Kidney glomerular epithelial cell (primary cell): Measurements from ENCODE around the gene ANKRD28.

Experiments used
- DNase-seq: peaks from one replicate; lab custom pipeline; 2025; lab: John Stamatoyannopoulos, UW

ANKRD28 gene

GRCh38 chr3:15722877-15723623 is 74.7 kb downstream of the ANKRD28 start:
- no peak for DNase-seq

- no peak for DNase-seq
Measured at GRCh38 chr3:15716178-15716577, 81.6 kb downstream of the ANKRD28 start.

GRCh38 chr3:15714448-15714847 is 83.3 kb downstream of the ANKRD28 start:
- DNase-seq, result peak; percentile 23

GRCh38 chr3:15713364-15713763 is 84.4 kb downstream of the ANKRD28 start:
- no peak for DNase-seq

DNA sequence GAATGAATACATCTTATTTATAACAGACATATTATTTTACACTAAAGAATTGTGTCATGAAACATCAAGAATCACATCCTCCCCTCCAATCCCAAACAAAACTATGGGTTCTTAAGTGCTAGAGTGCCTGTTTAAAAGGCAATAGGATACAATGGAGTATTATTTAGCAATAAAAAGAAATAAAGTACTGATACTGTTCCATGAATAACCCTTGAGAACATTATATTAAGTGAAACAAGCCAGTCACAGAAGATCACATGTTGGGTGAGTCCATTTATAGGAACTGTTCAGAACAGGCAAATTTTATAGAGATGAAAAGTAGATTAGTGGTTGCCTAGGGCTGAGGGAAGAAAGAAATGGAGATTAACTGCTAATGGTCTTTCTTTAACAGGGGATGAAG is 86.5 kb downstream of the ANKRD28 start:
- DNase-seq, result no peak

DNA sequence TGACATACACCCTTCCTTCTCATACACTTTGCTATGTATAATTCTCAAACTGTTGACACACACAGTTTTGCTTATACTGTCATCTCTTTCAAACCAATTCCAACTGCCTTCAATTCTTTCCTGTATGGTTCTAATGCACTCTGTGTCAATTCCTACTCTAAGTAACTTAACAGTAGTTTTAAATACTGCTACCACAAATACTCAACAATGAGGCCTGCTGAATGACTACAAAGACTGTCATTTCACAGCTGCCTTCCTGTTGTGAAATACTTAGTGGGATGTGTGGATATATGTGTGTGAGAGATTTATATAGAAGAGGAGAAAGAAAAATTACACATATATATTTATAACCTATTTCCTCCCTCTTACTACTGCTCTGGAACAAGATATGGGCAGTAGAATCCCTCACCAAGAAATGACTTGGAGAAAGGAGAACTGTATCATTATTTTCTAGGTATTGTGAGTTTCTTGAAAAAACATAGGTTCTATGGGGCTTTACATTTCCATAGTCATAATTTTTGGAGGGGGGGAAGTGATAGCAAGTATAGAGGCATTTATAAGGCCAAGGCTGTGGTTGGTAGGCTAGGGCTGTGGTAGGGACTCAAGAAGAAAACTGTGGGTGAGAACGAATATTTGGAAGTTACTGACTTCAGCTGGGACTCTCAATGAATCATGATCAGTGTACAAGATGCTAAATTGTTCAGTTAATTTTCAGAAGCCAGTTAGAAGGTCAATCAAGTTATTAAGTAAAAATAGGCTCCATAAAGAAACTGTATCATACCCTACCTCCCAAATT is 88.7 kb downstream of the ANKRD28 start:
- DNase-seq, result no peak

DNA sequence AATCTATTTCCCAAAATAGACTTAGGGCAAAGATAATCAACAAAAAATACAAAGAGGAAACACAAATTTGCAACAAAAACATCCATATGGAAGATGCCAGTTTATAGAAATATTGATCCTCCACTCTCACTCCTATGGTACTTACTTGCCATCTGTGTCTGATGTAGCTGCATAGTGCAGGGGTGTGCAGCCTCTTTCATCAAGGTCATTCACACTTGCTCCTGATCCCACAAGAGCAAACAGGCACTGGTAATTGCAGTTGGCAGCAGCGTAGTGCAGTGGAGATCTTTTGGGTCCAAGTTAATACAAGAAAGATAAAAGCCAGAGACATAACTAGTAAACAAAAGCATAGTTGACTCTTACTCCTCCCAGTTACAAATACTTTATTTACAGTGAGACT is 90.0 kb downstream of the ANKRD28 start:
- DNase-seq, result no peak

DNA sequence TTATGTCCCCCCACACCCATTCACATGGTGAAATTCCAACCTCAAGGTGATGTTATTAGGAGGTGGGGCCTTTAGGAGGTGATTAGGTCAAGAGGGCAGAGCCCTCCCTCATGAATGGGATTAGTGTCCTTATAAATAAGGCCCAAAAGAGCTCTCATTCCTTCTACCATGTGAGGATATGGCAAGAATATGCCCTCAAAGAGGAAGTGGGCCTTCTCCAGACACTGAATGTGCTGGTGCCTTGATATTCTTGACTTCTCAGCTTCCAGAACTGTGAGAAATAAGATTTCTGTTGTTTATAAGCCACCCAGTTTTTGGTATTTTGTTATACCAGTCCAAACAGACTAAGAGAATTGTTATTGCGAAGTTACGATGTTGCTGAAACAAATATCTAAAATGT is 94.4 kb downstream of the ANKRD28 start:
- DNase-seq, result no peak

GRCh38 chr3:15694628-15695027 is 103.2 kb downstream of the ANKRD28 start:
- DNase-seq, result no peak

- DNase-seq, result no peak
Measured at GRCh38 chr3:15693355-15693754, 104.4 kb downstream of the ANKRD28 start.

GRCh38 chr3:15690748-15691147 is 107.0 kb downstream of the ANKRD28 start:
- DNase-seq, result no peak

DNA sequence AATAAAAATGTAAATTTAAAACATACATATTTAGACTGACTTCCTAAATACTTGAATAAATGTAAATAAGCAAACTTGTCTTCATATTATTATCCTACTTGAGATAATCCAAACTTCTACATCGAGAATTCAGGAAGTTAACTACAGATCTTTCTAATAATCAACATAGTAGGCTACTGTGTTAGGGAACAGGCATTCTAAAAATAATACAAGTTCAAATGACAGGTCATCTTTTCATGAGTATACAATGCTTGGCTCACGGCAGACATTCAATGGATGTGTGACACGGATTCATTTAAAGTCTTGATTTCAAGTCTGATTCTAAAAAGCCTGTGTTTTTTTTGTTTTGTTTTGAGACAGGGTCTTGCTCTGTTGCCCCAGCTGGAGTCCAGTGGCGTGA is 107.5 kb downstream of the ANKRD28 start:
- DNase-seq, result no peak

GRCh38 chr3:15685927-15686326 is 111.9 kb downstream of the ANKRD28 start:
- no peak for DNase-seq

GRCh38 chr3:15683253-15683652 is 114.5 kb downstream of the ANKRD28 start:
- no peak for DNase-seq

DNA sequence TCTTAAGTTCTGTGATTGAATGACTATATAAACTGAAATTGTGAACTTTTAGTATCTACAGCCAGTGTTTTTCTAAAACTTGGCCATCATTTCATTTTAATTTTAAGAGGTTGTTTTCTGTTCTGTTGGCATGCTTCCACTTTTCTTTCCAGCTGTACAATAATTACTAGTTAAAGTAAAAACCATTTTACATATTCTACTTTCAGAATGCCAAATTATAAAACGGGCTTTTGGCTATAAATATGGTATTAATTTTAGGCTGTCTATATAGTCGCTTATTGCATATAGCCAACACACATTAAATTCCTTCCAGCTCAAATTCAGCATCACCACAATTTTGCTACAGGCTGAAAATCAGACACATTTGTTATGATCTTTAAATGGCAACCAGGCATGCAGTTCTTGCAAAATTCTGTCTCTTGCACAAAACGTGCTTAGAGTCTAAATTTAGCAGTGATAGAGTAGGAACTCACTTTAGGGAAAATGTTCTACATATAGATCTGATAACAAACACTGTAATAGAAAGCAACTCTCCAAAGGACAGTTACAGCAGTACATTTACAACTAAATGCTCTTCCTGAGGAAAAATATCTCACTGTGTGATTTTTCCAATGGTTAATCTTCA is 115.1 kb downstream of the ANKRD28 start:
- no peak for DNase-seq

GRCh38 chr3:15681668-15682067 is 116.1 kb downstream of the ANKRD28 start:
- no peak for DNase-seq

GRCh38 chr3:15679306-15679705 is 118.5 kb downstream of the ANKRD28 start:
- no peak for DNase-seq

DNA sequence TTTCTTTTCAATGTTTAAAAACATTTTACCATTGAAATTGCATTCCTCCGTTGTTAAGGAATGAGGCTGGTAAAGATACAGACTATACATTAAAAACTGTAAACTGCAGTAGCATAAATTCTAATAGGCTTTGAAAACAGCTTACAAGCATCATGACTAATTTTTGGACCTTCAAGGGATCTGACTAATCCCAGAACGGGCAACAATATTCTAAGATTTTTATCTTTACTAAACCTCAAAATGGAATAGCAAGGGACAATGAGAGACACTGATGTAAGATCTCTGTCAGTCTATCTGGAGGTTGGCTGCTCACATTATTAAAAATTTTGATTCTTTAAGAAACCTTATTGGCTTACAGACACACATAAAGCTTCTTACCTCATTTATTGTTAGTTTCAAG is 121.5 kb downstream of the ANKRD28 start:
- DNase-seq, result no peak

DNA sequence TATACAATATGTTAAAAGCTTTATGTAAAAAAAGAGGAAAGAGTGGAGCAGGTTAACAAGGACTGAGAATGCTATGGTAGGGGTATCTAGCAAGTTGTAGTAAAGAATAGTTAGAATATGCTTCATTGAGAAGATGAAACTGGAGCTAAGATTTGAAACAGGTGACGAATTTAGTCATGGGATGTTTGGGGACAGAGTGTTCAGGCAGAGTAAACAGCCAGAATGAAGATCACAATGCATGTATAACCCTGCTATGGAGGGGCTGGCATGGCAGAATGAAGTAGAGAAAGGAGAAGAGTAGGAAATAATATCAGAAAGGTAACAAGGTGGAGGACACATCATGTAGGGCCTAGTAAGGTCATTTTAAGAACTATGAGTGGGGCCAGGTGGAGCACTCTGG is 124.2 kb downstream of the ANKRD28 start:
- no peak for DNase-seq

DNA sequence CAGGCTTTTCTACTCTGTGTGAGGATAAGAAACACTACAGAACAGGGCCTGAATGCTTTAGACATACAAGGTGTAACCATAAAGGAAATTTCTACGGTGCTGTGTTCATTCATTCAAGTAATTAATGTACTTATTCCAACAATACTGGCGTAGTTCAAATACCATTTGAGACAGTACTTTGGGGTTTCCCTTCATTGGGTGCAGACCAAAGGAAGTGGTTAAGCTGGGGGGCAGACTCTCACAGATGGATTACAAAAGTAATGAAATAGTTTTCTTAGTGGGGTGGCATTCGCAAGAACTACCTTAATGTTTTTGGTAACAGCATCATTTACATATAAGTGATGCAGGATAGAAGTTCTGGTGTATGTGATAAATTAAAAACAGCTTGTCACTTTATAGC is 130.3 kb downstream of the ANKRD28 start:
- DNase-seq, result no peak

GRCh38 chr3:15666277-15666676 is 131.5 kb downstream of the ANKRD28 start:
- DNase-seq, result no peak

GRCh38 chr3:15665510-15666150 is 132.1 kb downstream of the ANKRD28 start:
- DNase-seq, result no peak

- no peak for DNase-seq
Measured at GRCh38 chr3:15664144-15664543, 133.6 kb downstream of the ANKRD28 start.
